DND-41 (cell line): ENCODE measurements around the gene SPATA19.
A peak's percentile ranks its signal among the peaks of the same experiment; 100 is the strongest.

Experiments
- ATAC-seq: fragments of 200-7000 bp; cut with Tn5 transposase; 3 replicates; pipeline ENCODE4 v1.9.1; 2021; ENCODE audit warnings: low read depth; ENCODE audit not compliant: insufficient read depth
- DNase-seq: peaks from one replicate; pipeline ENCODE4 v3.0.0-alpha.2; 2020
- H2AFZ ChIP-seq: 2 replicates; pipeline ENCODE4 v1.6.0; 2012; ENCODE audit warnings: low read depth, low read length
- H3K27ac ChIP-seq: 2 replicates; pipeline ENCODE4 v1.5.1; 2012; ENCODE audit warnings: low read length, inconsistent platforms
- H3K27me3 ChIP-seq: fragments of 200-600 bp; sonication (generic); 2 replicates; pipeline ENCODE4 v1.6.0; 2012; ENCODE audit warnings: low read length, mild to moderate bottlenecking, inconsistent platforms; ENCODE audit not compliant: insufficient read depth, poor library complexity
- H3K36me3 ChIP-seq: 2 replicates; pipeline ENCODE4 v1.5.1; 2012; ENCODE audit warnings: low read length, inconsistent platforms; ENCODE audit not compliant: insufficient read depth
- H3K4me1 ChIP-seq: 2 replicates; pipeline ENCODE4 v1.5.1; 2012; ENCODE audit warnings: mild to moderate bottlenecking, low read length; ENCODE audit not compliant: insufficient read depth
- H3K4me2 ChIP-seq: 2 replicates; pipeline ENCODE4 v1.6.0; 2012; ENCODE audit warnings: mild to moderate bottlenecking, moderate library complexity, low read length, inconsistent platforms; ENCODE audit not compliant: insufficient read depth
- H3K4me3 ChIP-seq, 2 experiments: fragments of 200-600 bp in 1 of 2; shearing (Covaris generic) in 1 of 2; 2 replicates each; pipeline ENCODE4 v1.5.1; 2012 to 2016; ENCODE audit warnings: inconsistent platforms in 2 of 2, low read length in 2 of 2, mild to moderate bottlenecking in 2 of 2, low read depth in 1 of 2, moderate library complexity in 1 of 2
- H3K79me2 ChIP-seq: 2 replicates; pipeline ENCODE4 v1.6.0; 2012; ENCODE audit warnings: low read length, inconsistent platforms; ENCODE audit not compliant: insufficient read depth
- H3K9ac ChIP-seq: 2 replicates; pipeline ENCODE4 v1.6.0; 2012; ENCODE audit warnings: low read depth, mild to moderate bottlenecking, inconsistent platforms, low read length, moderate library complexity
- H3K9me3 ChIP-seq: 2 replicates; pipeline ENCODE4 v1.5.1; 2012; ENCODE audit warnings: low read length, moderate library complexity, mild to moderate bottlenecking, inconsistent platforms; ENCODE audit not compliant: insufficient read depth, severe bottlenecking
- H4K20me1 ChIP-seq: 2 replicates; pipeline ENCODE4 v1.6.0; 2012; ENCODE audit warnings: low read length; ENCODE audit not compliant: insufficient read depth
- EZH2 ChIP-seq: IDR thresholded peaks from 3 replicates; pipeline ENCODE4 v1.6.1; 2012; ENCODE audit warnings: borderline replicate concordance, low read depth, mild to moderate bottlenecking, moderate library complexity, low read length, inconsistent platforms; ENCODE audit not compliant: severe bottlenecking
- TF ChIP-seq, protein P1 (sequence below): IDR thresholded peaks from 2 replicates; pipeline ENCODE4 v1.5.1; 2012; ENCODE audit warnings: borderline replicate concordance, low read length, moderate library complexity, mild to moderate bottlenecking; ENCODE audit not compliant: poor library complexity, severe bottlenecking; ENCODE audit errors: extremely low read depth

Gene SPATA19

DNA sequence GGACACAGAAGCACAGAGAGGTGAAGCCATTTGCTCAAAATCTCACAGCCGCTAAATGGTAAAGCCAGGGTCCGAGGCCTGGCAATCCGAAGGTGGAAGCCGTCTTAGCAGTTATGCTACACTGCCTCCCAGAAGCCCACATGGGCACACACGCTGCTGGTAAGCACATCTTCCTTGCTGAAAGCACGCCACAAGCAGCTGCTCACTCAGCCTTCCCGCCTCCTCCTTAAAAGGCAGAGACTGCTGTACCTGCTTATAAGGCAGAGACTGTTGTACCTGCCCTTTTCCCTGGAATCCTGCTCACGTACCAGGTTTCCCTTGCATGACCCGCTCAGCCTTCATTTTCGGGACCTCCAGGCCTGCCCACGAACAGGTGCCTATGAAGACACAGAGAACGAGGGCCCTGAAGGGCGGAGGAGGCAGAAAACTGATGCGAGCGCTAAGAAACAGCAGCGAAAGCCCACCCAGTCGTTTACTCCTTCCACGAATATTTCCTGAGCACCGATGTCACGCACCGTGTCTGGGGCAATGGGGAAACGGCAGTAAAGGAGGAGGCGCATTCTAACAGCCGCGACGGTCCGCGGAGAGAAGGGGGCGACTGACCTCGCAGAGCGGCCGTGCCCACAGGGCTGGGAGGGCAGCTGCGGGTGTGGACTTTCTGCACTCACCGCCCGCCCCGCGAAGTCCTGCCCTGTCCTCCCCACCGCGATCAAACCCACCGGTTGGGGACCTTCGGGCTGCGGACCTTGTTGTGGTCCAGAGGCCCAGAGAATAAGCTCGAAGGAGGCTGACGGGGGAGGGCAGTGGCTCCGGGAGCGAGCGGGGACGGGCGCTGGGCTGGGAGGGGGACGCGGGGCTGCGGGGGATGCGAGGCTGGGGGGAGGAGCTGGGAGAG, 13.0 kb downstream of the SPATA19 start:
- TF ChIP-seq, protein P1, sequence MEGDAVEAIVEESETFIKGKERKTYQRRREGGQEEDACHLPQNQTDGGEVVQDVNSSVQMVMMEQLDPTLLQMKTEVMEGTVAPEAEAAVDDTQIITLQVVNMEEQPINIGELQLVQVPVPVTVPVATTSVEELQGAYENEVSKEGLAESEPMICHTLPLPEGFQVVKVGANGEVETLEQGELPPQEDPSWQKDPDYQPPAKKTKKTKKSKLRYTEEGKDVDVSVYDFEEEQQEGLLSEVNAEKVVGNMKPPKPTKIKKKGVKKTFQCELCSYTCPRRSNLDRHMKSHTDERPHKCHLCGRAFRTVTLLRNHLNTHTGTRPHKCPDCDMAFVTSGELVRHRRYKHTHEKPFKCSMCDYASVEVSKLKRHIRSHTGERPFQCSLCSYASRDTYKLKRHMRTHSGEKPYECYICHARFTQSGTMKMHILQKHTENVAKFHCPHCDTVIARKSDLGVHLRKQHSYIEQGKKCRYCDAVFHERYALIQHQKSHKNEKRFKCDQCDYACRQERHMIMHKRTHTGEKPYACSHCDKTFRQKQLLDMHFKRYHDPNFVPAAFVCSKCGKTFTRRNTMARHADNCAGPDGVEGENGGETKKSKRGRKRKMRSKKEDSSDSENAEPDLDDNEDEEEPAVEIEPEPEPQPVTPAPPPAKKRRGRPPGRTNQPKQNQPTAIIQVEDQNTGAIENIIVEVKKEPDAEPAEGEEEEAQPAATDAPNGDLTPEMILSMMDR, result no peak
- no peak for TF ChIP-seq EZH2
- Histone ChIP-seq H3K9me3 (no peaks in the 10 kb centered on the region), H4K20me1 (no peaks in the 10 kb centered on the region)

DNA sequence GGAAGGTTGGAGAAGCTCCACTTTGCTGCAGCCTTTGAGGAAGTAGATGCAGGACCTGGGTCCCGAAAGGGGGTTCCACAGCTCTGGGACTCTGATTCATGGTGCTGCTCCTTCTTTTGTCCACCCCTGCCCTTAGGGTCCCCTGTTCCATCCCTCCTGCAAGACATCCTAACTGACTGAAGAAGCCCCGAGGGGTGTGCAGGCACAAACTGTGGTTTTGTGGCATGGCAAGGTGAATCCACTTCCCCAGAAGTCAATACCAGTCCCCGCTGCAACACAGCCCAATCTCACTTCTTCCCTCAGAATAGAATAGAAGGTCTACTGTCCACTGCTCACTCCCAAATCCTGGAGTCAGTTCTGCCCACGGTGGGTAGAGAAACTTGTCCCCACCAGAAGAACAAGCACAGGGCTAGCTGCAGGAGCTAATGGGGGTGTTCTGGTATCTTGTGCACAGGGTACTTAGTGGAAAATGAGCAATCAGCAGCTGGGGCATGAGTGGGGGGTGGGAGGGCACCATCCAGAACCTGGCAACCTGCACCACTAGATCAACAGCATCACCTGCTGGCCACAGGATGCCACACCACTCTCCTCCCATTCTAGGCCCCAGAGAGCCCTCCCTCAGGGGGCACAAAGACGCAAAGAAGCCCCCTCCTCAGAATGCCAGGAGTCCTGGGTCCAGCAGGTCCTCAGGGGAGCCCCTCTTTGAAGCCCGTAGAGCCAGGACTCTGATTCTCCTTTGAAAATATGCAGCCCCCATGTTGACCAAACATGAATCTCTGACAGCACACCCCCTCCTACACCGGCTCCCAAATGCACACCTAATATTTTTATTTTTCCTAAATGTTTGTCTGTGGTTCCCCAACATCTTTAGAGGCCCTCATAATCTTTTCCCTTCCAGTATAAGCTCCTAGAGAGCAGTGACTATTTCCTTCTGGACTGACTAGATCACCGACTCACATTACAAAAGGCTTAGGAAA, 14.1 kb downstream of the SPATA19 start:
- Histone ChIP-seq H4K20me1 (no peaks in the 10 kb centered on the region), H3K9me3 (no peaks in the 10 kb centered on the region), H3K36me3 (no peaks in the 10 kb centered on the region), H3K79me2 (no peaks in the 10 kb centered on the region), H2AFZ (no peak overlapping the region), H3K9ac (no peak overlapping the region), H3K27ac (no peak overlapping the region), H3K4me2 (no peak overlapping the region), H3K4me1 (no peaks in the 10 kb centered on the region), H3K27me3 (peaks cover 5% of the 10 kb centered on the region), H3K4me3 (no peak overlapping the region)
- no peak for DNase-seq
- ATAC-seq, result no peak
- TF ChIP-seq EZH2, result no peak
- TF ChIP-seq, protein P1, result peak; percentile 59

More for the DNA sequence above, 13.0 kb downstream of the SPATA19 start:
- H3K4me3 ChIP-seq, result no peak overlapping the region
- H3K4me1 ChIP-seq, result no peaks in the 10 kb centered on the region
- no peaks in the 10 kb centered on the region for H3K27me3 ChIP-seq
- H3K27ac ChIP-seq, result no peak overlapping the region
- no peak overlapping the region for H3K9ac ChIP-seq
- no peak overlapping the region for H2AFZ ChIP-seq
- no peaks in the 10 kb centered on the region for H3K79me2 ChIP-seq
- DNase-seq (no peak), ATAC-seq (no peak)
- H3K36me3 ChIP-seq, result no peaks in the 10 kb centered on the region
- H3K4me2 ChIP-seq, result no peak overlapping the region

DNA sequence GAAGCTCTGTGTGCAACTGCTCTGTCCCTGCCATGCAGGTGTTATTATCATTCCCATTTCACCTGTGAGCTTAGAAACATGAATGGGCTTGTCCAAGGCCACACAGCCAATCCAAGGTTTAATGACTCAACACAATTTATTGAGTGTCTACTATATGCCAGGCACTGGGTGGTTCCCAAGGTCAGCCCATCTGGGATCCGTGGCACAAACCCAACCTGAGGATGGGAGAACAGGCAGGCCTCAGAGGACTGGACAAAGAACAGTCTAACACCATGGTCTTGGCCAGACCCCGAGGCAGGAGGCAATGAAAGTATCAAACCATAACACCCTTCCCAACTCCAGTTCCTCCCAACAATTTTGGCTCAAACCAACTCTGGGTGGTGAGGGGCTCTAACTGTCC, 15.7 kb downstream of the SPATA19 start:
- Histone ChIP-seq H3K9me3 (no peaks in the 10 kb centered on the region), H3K36me3 (no peaks in the 10 kb centered on the region), H3K9ac (no peak overlapping the region), H3K27ac (no peak overlapping the region), H3K4me1 (no peaks in the 10 kb centered on the region), H4K20me1 (no peaks in the 10 kb centered on the region), H2AFZ (no peak overlapping the region), H3K27me3 (peaks cover 5% of the 10 kb centered on the region), H3K79me2 (no peaks in the 10 kb centered on the region), H3K4me3 (no peak overlapping the region), H3K4me2 (no peak overlapping the region)
- TF ChIP-seq, protein P1, result no peak
- no peak for TF ChIP-seq EZH2
- no peak for DNase-seq
- no peak for ATAC-seq
